ENCODE measurements around the gene R3HCC1L.
A peak's percentile ranks its signal among the peaks of the same experiment; 100 is the strongest.

Gene R3HCC1L

DNA sequence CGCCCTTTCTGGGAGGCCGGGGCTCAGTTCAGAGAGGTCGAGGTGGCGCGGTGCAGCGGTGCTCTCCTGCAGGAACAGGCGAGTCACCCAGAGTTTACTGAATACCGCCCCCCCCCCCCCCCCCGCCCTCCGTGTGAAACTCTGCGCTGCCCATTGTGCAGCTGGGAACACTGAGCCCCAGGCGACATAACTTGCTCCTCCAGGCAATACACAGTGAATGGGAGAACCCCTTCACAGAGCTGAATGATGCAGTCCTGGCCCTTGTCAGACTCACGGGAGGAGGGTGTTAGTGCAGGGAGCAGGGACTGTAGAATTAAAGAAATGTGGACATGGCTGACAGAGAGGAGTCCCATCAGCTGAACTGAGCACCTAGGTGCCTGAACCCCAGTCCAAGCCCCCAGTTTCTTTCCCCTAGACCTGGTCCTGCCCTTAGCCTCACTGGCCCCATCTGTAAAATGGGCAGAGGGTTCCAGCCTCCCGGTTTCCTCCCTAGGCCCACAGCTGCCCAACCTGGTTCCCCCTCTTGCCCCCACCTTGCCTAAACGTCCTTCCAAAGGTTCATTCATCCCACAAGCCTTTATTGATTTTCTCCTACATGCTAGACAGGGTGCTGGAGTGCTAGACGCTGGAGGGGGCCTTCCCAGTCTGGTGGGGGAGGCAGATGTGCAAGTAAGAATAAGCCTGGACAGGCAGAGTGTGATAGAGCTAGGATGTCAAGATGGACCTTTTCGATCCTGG, 134.4 kb downstream of the R3HCC1L start:
- peaks cover 0 to 22% (median 19%) of the 10 kb centered on the region in 4 experiments for H3K4me1 ChIP-seq (ENCODE audit: control extremely low read depth in 1 of 4, control insufficient read depth in 4 of 4, insufficient read depth in 4 of 4, low read length in 3 of 4)
- no peak for DNase-seq
- WGBS (ENCODE audit: insufficient coverage) = 21% methylated on average over 7 of the region's 17 CpGs
- H3K27me3 ChIP-seq (replicated peaks in 2 of 5; ENCODE audit: control insufficient read depth in 4 of 5, insufficient read depth in 5 of 5, low read length in 4 of 5) = peaks cover 0 to 14% (median 2%) of the 10 kb centered on the region in 5 experiments
- POLR2A ChIA-PET = no interaction called here
- H3K9me3 ChIP-seq (ENCODE audit: control extremely low read depth in 1 of 5, control insufficient read depth in 4 of 5, insufficient read depth in 2 of 5, low read depth in 1 of 5, low read length in 4 of 5) = no peaks in the 10 kb centered on the region
- no peak overlapping the region for H3K27ac ChIP-seq (ENCODE audit: insufficient read depth in 1 of 2, low read depth in 1 of 2, low read length in 2 of 2, poor library complexity in 1 of 2, severe bottlenecking in 2 of 2)
- H3K36me3 ChIP-seq (ENCODE audit: control insufficient read depth in 4 of 4, insufficient read depth in 4 of 4, low read length in 3 of 4) = no peaks in the 10 kb centered on the region
- H3K4me3 ChIP-seq (ENCODE audit: control insufficient read depth in 1 of 7, extremely low read depth in 1 of 7, insufficient read depth in 4 of 7, low read depth in 2 of 7, low read length in 6 of 7) = peak overlapping the region; percentile 23 to 82 (median 56)
- CTCF ChIA-PET = interaction anchor here (1.8 kb wide), 1 partner anchor 40 kb away, joined by 7 read pairs; no protein-coding TSS in a partner anchor

DNA sequence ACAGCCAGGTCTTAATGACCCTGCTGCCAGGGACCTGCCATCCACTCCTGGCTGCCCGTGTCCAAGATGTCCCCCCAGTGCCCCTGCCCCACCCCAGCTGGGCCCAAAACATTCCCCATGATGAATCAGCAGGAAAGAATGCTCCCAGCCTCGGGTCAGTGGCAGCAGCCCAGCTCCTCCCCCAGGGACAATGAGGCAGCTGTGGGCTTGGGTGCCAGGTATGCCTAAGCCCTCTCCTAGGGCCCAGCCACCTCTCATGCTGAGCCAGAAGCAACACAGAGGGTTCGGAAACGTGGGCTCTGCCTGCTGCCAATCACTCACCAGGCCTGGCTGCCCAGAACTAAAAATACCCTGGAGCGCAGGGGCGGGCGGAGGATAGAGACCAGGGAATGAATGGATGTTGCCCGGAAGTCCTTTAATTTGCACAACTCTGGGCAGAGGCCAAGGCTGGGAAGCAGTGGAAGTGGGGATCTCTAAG, 135.0 kb downstream of the R3HCC1L start:
- no peaks in the 10 kb centered on the region for H3K9me3 ChIP-seq (ENCODE audit: control extremely low read depth in 1 of 5, control insufficient read depth in 4 of 5, insufficient read depth in 2 of 5, low read depth in 1 of 5, low read length in 4 of 5)
- H3K4me1 ChIP-seq (ENCODE audit: control extremely low read depth in 1 of 4, control insufficient read depth in 4 of 4, insufficient read depth in 4 of 4, low read length in 3 of 4) = peaks cover 0 to 17% (median 15%) of the 10 kb centered on the region in 4 experiments
- ChIA-PET CTCF (interaction anchor here (1.8 kb wide), 1 partner anchor 40 kb away, joined by 7 read pairs; no protein-coding TSS in a partner anchor), POLR2A (no interaction called here)
- peaks cover 0 to 14% (median 2%) of the 10 kb centered on the region in 5 experiments for H3K27me3 ChIP-seq (replicated peaks in 2 of 5; ENCODE audit: control insufficient read depth in 4 of 5, insufficient read depth in 5 of 5, low read length in 4 of 5)
- WGBS (ENCODE audit: insufficient coverage) = 33% methylated on average over 4 of the region's 8 CpGs
- no peak for DNase-seq
- H3K4me3 ChIP-seq (ENCODE audit: control insufficient read depth in 1 of 7, extremely low read depth in 1 of 7, insufficient read depth in 4 of 7, low read depth in 2 of 7, low read length in 6 of 7) = no peak overlapping the region
- H3K27ac ChIP-seq (ENCODE audit: insufficient read depth in 1 of 2, low read depth in 1 of 2, low read length in 2 of 2, poor library complexity in 1 of 2, severe bottlenecking in 2 of 2) = no peak overlapping the region
- H3K36me3 ChIP-seq (ENCODE audit: control insufficient read depth in 4 of 4, insufficient read depth in 4 of 4, low read length in 3 of 4) = no peaks in the 10 kb centered on the region

GRCh38 chr10:98270073-98270740, 135.8 kb downstream of the R3HCC1L start:
- Histone ChIP-seq H3K4me1 (ENCODE audit: control extremely low read depth in 1 of 4, control insufficient read depth in 4 of 4, insufficient read depth in 4 of 4, low read length in 3 of 4) (peaks cover 0 to 13% (median 9%) of the 10 kb centered on the region in 4 experiments), H3K36me3 (ENCODE audit: control insufficient read depth in 4 of 4, insufficient read depth in 4 of 4, low read length in 3 of 4) (no peaks in the 10 kb centered on the region), H3K4me3 (ENCODE audit: control insufficient read depth in 1 of 7, extremely low read depth in 1 of 7, insufficient read depth in 4 of 7, low read depth in 2 of 7, low read length in 6 of 7) (no peak overlapping the region), H3K27ac (ENCODE audit: insufficient read depth in 1 of 2, low read depth in 1 of 2, low read length in 2 of 2, poor library complexity in 1 of 2, severe bottlenecking in 2 of 2) (no peak overlapping the region), H3K27me3 (replicated peaks in 2 of 5; ENCODE audit: control insufficient read depth in 4 of 5, insufficient read depth in 5 of 5, low read length in 4 of 5) (peaks cover 0 to 14% (median 2%) of the 10 kb centered on the region in 5 experiments), H3K9me3 (ENCODE audit: control extremely low read depth in 1 of 5, control insufficient read depth in 4 of 5, insufficient read depth in 2 of 5, low read depth in 1 of 5, low read length in 4 of 5) (no peaks in the 10 kb centered on the region)
- DNase-seq = no peak
- WGBS (ENCODE audit: insufficient coverage) = 86% methylated on average over 9 of the region's 10 CpGs
- ChIA-PET CTCF (interaction anchor here (1.8 to 2.0 kb wide), 2 partner anchors 39 kb away, joined by 5 to 7 read pairs; no protein-coding TSS in a partner anchor), POLR2A (interaction anchor here (1.1 kb wide), 1 partner anchor 26 kb away, joined by 3 read pairs; no protein-coding TSS in a partner anchor)

DNA sequence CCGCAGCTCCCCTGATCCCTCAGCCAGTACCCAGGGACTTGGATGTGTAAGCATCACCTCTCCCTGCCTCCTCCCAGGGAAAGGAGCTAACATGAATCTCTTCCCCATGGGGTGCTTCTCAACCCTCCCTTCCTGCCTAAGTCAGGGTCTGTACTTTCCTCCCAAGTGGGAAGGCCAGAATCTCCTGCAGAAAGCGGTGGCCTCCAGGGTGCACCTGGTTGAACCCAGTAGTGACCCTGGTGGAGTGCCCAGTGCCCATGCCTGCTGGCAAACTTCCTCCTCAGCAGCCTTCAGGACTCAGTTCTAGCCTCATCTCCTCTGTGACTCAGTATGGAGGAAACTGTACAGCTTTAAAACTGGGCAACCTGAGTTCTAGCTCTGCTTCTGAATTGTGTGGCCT, 136.3 kb downstream of the R3HCC1L start:
- CTCF ChIA-PET = interaction anchor here (0.8 to 2.0 kb wide), 2 partner anchors 8 to 38 kb away, joined by 3 to 5 read pairs; no protein-coding TSS in a partner anchor
- DNase-seq = no peak
- H3K27ac ChIP-seq (ENCODE audit: insufficient read depth in 1 of 2, low read depth in 1 of 2, low read length in 2 of 2, poor library complexity in 1 of 2, severe bottlenecking in 2 of 2) = no peak overlapping the region
- no peaks in the 10 kb centered on the region for H3K9me3 ChIP-seq (ENCODE audit: control extremely low read depth in 1 of 5, control insufficient read depth in 4 of 5, insufficient read depth in 2 of 5, low read depth in 1 of 5, low read length in 4 of 5)
- H3K4me3 ChIP-seq (ENCODE audit: control insufficient read depth in 1 of 7, extremely low read depth in 1 of 7, insufficient read depth in 4 of 7, low read depth in 2 of 7, low read length in 6 of 7) = no peak overlapping the region
- POLR2A ChIA-PET = interaction anchor here (1.1 kb wide), 1 partner anchor 26 kb away, joined by 3 read pairs; no protein-coding TSS in a partner anchor
- no peaks in the 10 kb centered on the region for H3K36me3 ChIP-seq (ENCODE audit: control insufficient read depth in 4 of 4, insufficient read depth in 4 of 4, low read length in 3 of 4)
- H3K27me3 ChIP-seq (replicated peaks in 2 of 5; ENCODE audit: control insufficient read depth in 4 of 5, insufficient read depth in 5 of 5, low read length in 4 of 5) = peaks cover 0 to 14% (median 2%) of the 10 kb centered on the region in 5 experiments
- H3K4me1 ChIP-seq (ENCODE audit: control extremely low read depth in 1 of 4, control insufficient read depth in 4 of 4, insufficient read depth in 4 of 4, low read length in 3 of 4) = peaks cover 0 to 13% (median 9%) of the 10 kb centered on the region in 4 experiments
- 100% methylated on average over 2 of the region's 2 CpGs for WGBS (ENCODE audit: insufficient coverage)

- Histone ChIP-seq H3K36me3 (ENCODE audit: control insufficient read depth in 4 of 4, insufficient read depth in 4 of 4, low read length in 3 of 4) (no peaks in the 10 kb centered on the region), H3K4me3 (ENCODE audit: control insufficient read depth in 1 of 7, extremely low read depth in 1 of 7, insufficient read depth in 4 of 7, low read depth in 2 of 7, low read length in 6 of 7) (no peak overlapping the region), H3K9me3 (ENCODE audit: control extremely low read depth in 1 of 5, control insufficient read depth in 4 of 5, insufficient read depth in 2 of 5, low read depth in 1 of 5, low read length in 4 of 5) (no peaks in the 10 kb centered on the region), H3K4me1 (ENCODE audit: control extremely low read depth in 1 of 4, control insufficient read depth in 4 of 4, insufficient read depth in 4 of 4, low read length in 3 of 4) (peaks cover 0 to 13% (median 7%) of the 10 kb centered on the region in 4 experiments), H3K27ac (ENCODE audit: insufficient read depth in 1 of 2, low read depth in 1 of 2, low read length in 2 of 2, poor library complexity in 1 of 2, severe bottlenecking in 2 of 2) (no peak overlapping the region), H3K27me3 (replicated peaks in 2 of 5; ENCODE audit: control insufficient read depth in 4 of 5, insufficient read depth in 5 of 5, low read length in 4 of 5) (peaks cover 0 to 14% (median 2%) of the 10 kb centered on the region in 5 experiments)
- ChIA-PET CTCF (interaction anchor here (2.0 kb wide), 1 partner anchor 37 kb away, joined by 5 read pairs; no protein-coding TSS in a partner anchor), POLR2A (no interaction called here)
- DNase-seq = no peak
- whole genome bisulfite sequencing (ENCODE audit: insufficient coverage) = 87% methylated on average over 7 of the region's 8 CpGs
These were observed 137.8 kb downstream of the R3HCC1L start for GRCh38 chr10:98272245-98272644.

DNA sequence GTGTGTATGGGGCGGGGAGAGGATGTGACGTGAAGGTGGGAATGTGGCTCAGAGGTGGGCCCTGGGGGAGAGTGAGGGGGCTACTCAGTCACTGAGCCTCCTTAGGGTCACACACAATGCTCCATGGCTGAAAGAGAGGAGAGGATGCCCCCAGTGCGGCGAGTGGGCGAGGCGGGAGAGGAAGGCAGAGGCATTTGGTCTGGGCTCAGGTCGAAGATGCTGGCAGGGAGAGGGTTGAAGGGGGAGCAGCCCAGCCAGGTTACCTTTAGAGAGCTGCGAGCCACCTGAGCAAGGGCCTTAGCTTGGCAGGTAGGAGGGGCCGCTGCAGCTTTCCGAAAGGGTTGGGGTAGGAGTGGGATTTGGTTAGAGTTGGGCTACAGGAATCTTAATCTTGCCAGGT, 138.2 kb downstream of the R3HCC1L start:
- CTCF ChIA-PET = no interaction called here
- WGBS (ENCODE audit: insufficient coverage) = 93% methylated on average over 9 of the region's 10 CpGs
- no peaks in the 10 kb centered on the region for H3K36me3 ChIP-seq (ENCODE audit: control insufficient read depth in 4 of 4, insufficient read depth in 4 of 4, low read length in 3 of 4)
- H3K27ac ChIP-seq (ENCODE audit: insufficient read depth in 1 of 2, low read depth in 1 of 2, low read length in 2 of 2, poor library complexity in 1 of 2, severe bottlenecking in 2 of 2) = no peak overlapping the region
- H3K27me3 ChIP-seq (replicated peaks in 2 of 5; ENCODE audit: control insufficient read depth in 4 of 5, insufficient read depth in 5 of 5, low read length in 4 of 5) = peaks cover 0 to 14% (median 2%) of the 10 kb centered on the region in 5 experiments
- no peak overlapping the region for H3K4me3 ChIP-seq (ENCODE audit: control insufficient read depth in 1 of 7, extremely low read depth in 1 of 7, insufficient read depth in 4 of 7, low read depth in 2 of 7, low read length in 6 of 7)
- POLR2A ChIA-PET = interaction anchor here (0.7 kb wide), 1 partner anchor 30 kb away, joined by 3 read pairs; no protein-coding TSS in a partner anchor
- H3K9me3 ChIP-seq (ENCODE audit: control extremely low read depth in 1 of 5, control insufficient read depth in 4 of 5, insufficient read depth in 2 of 5, low read depth in 1 of 5, low read length in 4 of 5) = no peaks in the 10 kb centered on the region
- peaks cover 0 to 12% (median 7%) of the 10 kb centered on the region in 4 experiments for H3K4me1 ChIP-seq (ENCODE audit: control extremely low read depth in 1 of 4, control insufficient read depth in 4 of 4, insufficient read depth in 4 of 4, low read length in 3 of 4)
- DNase-seq = no peak
